Prostate gland (tissue), 2 donors: ENCODE results near the gene SMIM5. TPM values are rescaled to one million over a fixed set of nuclear protein-coding genes. Genes with fewer than 3 reads are reported as not detected.

Experiments
- DNase-seq: peaks from one replicate; pipeline ENCODE4 v3.0.0-alpha.2; 2019; ENCODE audit warnings: low spot score
- H3K27ac ChIP-seq, 2 donors: fragments of 200-600 bp; sonication (generic); 2 replicates each; pipeline ENCODE4 v1.5.1; 2017 to 2019
- H3K27me3 ChIP-seq: fragments of 200-600 bp; sonication (generic); replicated peaks from 2 replicates; pipeline ENCODE4 v1.5.1; 2019; ENCODE audit not compliant: insufficient read depth
- H3K36me3 ChIP-seq, 2 donors: fragments of 200-600 bp; sonication (generic); 1 replicate in 1 of 2; 2 replicates in 1 of 2; pipeline versions ENCODE4 v1.5.1 to v1.8.1; 2017 to 2019
- H3K4me1 ChIP-seq: fragments of 200-600 bp; sonication (generic); replicated peaks from 2 replicates; pipeline ENCODE4 v1.5.1; 2019
- H3K4me3 ChIP-seq, 2 donors: fragments of 200-600 bp; sonication (generic); 2 replicates each; pipeline ENCODE4 v1.5.1; 2017 to 2019
- H3K9me3 ChIP-seq: fragments of 200-600 bp; sonication (generic); 2 replicates; pipeline ENCODE4 v1.5.1; 2017
- CTCF ChIP-seq, 4 experiments: fragments of 200-600 bp in 2 of 4; fragments of 450-650 bp in 2 of 4; sonication (generic) in 2 of 4; IDR thresholded peaks; 1 replicate in 3 of 4; 2 replicates in 1 of 4; pipeline ENCODE4 v1.5.1; 2016 to 2019; ENCODE audit warnings: antibody characterized with exemption in 4 of 4, mild to moderate bottlenecking in 2 of 4, moderate library complexity in 2 of 4
- POLR2A ChIP-seq: fragments of 450-650 bp; IDR thresholded peaks from one replicate; pipeline ENCODE4 v1.6.1; 2016; ENCODE audit warnings: antibody characterized with exemption, mild to moderate bottlenecking
- POLR2AphosphoS5 ChIP-seq: sonication (generic); formaldehyde crosslinking; IDR thresholded peaks from one replicate; pipeline ENCODE4 v1.6.1; 2017; ENCODE audit warnings: antibody characterized with exemption
- WGBS: methylation state at CpG from one replicate; pipeline ENCODE4 v1.1.5; 2018; 5-methylcytosine and 5-hydroxymethylcytosine counted together
- intact Hi-C: fragments of 100-400 bp; cut with DNase I; formaldehyde crosslinking; loops from one replicate; pipeline ENCODE4 v1.14.2; 2022
- total RNA-seq, 2 donors: library from RNA; depleted of rRNA; stranded (reverse); fragments of >200 nt; gene quantifications; one replicate each; pipeline ENCODE4 v1.1.0, GENCODE V29; 2016

The SMIM5 gene
- total RNA-seq, 2 donors from 2014 or later, result 0.27 to 4.1 TPM

- Histone ChIP-seq H3K4me3 (no peak overlapping the region), H3K27ac (no peak overlapping the region), H3K27me3 (no peaks in the 10 kb centered on the region), H3K9me3 (no peaks in the 10 kb centered on the region), H3K36me3 (peaks cover 0 to 6% of the 10 kb centered on the region in 2 donors), H3K4me1 (no peaks in the 10 kb centered on the region)
- no peak for DNase-seq
- intact Hi-C loops, result no loop called here
- TF ChIP-seq POLR2A (no peak), CTCF (IDR thresholded peaks at IDR 0.05) (no peak), POLR2AphosphoS5 (no peak)
- 92% methylated on average over 7 of the region's 7 CpGs for WGBS
Observed at GRCh38 chr17:75650874-75651273, 17.6 kb downstream of the SMIM5 start.

- intact Hi-C loops, result no loop called here
- no peak for DNase-seq
- Histone ChIP-seq H3K27me3 (no peaks in the 10 kb centered on the region), H3K27ac (no peak overlapping the region), H3K4me1 (no peaks in the 10 kb centered on the region), H3K36me3 (peaks cover 0 to 6% of the 10 kb centered on the region in 2 donors), H3K4me3 (no peak overlapping the region), H3K9me3 (no peaks in the 10 kb centered on the region)
- TF ChIP-seq POLR2A (no peak), POLR2AphosphoS5 (no peak), CTCF (IDR thresholded peaks at IDR 0.05) (no peak)
- WGBS, result 98% methylated on average over 5 of the region's 5 CpGs
Observed at GRCh38 chr17:75652341-75652740, 19.1 kb downstream of the SMIM5 start.

- intact Hi-C loops, result no loop called here
- no peak overlapping the region for H3K27ac ChIP-seq
- WGBS, result 63% methylated on average over 6 of the region's 6 CpGs
- H3K36me3 ChIP-seq, result peaks cover 0 to 6% of the 10 kb centered on the region in 2 donors
- H3K4me3 ChIP-seq, result no peak overlapping the region
- TF ChIP-seq CTCF (IDR thresholded peaks at IDR 0.05) (peak in 3 of 4 experiments; percentile 38 to 66 (median 52)), POLR2AphosphoS5 (no peak)
- H3K27me3 ChIP-seq, result no peaks in the 10 kb centered on the region
- no peaks in the 10 kb centered on the region for H3K4me1 ChIP-seq
- DNase-seq, result no peak
- H3K9me3 ChIP-seq, result no peaks in the 10 kb centered on the region
Observed at GRCh38 chr17:75652934-75653549, 19.8 kb downstream of the SMIM5 start.

GRCh38 chr17:75654176-75654575 lies 20.9 kb downstream of the SMIM5 start:
- no peaks in the 10 kb centered on the region for H3K4me1 ChIP-seq
- H3K4me3 ChIP-seq, result no peak overlapping the region
- no peaks in the 10 kb centered on the region for H3K27me3 ChIP-seq
- no peaks in the 10 kb centered on the region for H3K9me3 ChIP-seq
- DNase-seq, result no peak
- intact Hi-C loops, result no loop called here
- no peak overlapping the region for H3K27ac ChIP-seq
- peaks cover 0 to 6% of the 10 kb centered on the region in 2 donors for H3K36me3 ChIP-seq
- 28% methylated on average over 2 of the region's 2 CpGs for WGBS
- TF ChIP-seq POLR2A, result no peak
- peak in 1 of 4 experiments; percentile 33 for TF ChIP-seq CTCF (IDR thresholded peaks at IDR 0.05)

- WGBS, result 74% methylated on average over 5 of the region's 5 CpGs
- no peak overlapping the region for H3K27ac ChIP-seq
- no peaks in the 10 kb centered on the region for H3K4me1 ChIP-seq
- H3K9me3 ChIP-seq, result no peaks in the 10 kb centered on the region
- no peak for DNase-seq
- TF ChIP-seq POLR2A (no peak), CTCF (IDR thresholded peaks at IDR 0.05) (no peak), POLR2AphosphoS5 (no peak)
- H3K27me3 ChIP-seq, result no peaks in the 10 kb centered on the region
- H3K4me3 ChIP-seq, result no peak overlapping the region
- no peaks in the 10 kb centered on the region for H3K36me3 ChIP-seq
- intact Hi-C loops, result no loop called here
Observed at GRCh38 chr17:75658237-75658636, 25.0 kb downstream of the SMIM5 start.
